Ureter (tissue), 1 donor: ENCODE data around the gene FBLN7. TPM values are rescaled to one million over a fixed set of nuclear protein-coding genes. Genes with fewer than 3 reads are reported as not detected.

ENCODE experiments used
- DNase-seq: peaks from one replicate; pipeline ENCODE4 v3.0.0-alpha.2; 2020; ENCODE audit warnings: low spot score
- total RNA-seq: library from RNA; stranded (reverse); gene quantifications from one replicate; pipeline ENCODE4 v1.2.4, GENCODE V29; 2023
- donor health status: DM: yes; HTN: yes; CAD: no.

FBLN7 gene
- total RNA-seq, 1 donor from 2014 or later, result 8.9 TPM

DNA sequence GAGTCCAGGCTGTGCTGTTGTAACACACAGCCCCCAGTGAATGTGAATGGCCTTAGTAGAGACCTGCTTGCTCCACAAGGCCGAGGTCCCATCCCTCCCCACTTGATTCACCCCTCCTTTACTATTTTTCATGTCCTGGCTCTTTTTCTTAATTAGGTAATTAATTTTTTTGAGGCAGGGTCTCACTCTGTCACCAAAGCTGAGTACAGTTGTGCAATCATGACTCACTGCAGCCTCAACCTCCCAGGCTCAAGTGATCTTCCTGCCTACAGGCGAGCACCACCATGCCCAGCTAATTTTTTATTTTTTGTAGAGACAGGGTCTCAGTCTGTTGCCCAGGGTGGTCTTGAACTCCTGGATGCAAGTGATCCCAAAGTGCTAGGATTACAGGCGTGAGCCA lies 19.3 kb downstream of the FBLN7 start:
- DNase-seq, result no peak

DNA sequence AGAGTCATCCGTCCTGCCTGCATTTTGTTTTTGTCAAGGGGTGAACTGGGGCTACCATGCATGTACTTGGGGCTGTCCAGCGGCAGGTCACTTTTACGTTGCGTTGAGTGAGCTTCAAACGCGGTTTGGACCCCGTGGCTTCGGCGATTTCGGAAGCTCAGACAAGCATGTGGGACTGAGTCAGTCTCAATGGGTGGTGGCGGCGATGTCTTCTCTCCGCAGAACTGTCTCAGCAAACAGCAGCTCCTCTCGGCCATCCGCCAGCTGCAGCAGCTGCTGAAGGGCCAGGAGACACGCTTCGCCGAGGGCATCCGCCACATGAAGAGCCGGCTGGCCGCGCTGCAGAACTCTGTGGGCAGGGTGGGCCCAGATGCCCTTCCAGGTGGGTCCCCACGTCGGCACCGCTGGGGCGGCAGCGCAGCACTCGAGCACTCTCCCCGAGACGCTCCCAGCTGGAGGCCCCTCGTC lies 21.3 kb downstream of the FBLN7 start:
- DNase-seq, result no peak

DNA sequence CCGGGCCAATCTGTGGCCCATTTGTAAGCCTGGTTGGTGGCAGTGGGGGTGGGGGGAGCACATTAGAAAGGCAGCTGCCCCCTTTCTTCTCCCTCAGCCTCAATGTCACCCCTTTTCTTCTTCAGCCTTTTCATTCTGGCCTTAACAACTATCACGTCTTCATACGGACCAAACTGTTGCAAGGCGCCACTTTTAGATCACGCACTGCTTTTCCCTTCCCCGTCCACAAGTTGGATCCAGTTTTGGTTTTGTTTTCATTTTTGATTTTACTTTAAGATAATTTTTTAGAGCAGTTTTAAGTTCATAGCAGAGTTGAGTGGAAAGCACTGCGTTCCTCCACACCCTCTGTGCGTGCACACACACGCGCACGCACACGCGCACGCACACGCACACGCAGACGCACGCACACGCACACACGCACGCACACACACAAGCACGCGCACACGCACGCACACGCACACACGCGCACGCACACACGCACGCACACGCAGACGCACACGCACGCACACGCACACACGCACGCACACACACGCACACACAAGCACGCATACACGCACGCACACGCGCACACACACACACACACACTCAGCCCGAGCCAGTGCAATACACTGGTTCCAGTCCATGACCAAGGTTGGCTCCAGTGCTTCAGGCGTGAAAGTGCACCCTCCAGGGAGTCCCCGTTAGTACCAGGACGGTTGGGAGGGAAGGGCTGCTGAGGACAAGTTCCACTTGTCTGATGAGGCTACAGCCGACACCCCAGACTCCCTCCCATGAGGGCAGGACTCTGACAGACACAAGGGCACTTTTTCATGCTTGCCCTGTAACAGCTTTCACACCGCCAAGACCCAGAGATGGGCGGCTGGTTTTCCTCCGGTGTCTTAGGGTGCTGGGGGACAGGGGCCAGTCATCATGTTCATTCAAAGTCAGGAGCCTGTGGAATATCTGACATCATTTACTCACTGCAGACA lies 22.4 kb downstream of the FBLN7 start:
- DNase-seq, result no peak

DNA sequence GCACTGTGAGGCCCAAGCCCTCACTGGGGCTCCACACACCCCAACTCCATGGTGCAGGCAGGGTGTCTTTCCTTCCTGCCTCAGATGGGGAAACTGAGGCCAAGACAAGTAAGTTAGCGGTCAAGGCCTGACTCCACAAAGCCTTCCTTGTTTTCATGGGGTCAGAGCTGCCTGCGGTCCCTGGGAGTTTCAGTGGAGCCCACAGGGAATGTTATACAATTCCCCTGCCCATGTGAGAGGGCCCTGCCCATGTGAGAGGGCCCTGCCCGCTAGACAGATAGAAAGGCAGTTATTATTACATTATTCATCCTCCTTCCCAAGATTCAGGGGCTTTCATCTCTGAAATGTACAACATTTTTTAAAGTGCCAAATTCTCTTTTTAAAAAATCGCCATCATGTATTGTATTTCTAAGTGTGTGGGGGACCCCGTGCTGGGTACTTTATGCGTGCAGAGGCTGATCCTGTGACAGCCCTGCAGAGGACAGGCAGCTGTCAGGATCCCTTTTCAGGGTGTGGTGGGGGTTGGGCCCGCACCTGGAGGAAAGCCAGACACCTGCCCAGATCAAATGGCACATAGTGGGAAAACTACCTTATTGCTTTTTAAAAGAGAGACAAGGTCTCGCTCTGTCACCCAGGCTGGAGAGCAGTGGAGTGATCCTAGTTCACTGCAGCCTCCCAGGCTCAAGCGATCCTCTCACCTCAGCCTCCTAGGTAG lies 23.4 kb downstream of the FBLN7 start:
- DNase-seq, result no peak

DNA sequence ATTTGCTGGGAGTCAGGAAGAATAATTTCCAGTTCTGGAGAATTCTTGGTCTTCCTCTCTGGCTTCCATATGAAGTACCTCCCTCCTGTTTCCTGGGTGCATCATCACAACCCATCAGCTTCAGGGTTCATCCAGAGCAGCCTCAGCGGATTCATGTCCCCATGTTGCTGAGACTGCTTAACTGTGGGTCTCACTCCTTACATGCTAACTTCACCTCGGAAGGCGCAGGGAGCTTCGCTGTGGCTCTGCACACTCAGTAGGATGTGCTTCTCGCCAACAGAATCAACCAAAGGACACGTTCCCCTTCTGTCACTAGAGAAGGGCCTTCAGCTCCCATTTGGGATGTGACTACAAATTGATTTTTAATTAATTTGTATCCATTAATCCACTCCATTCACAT lies 24.2 kb downstream of the FBLN7 start:
- no peak for DNase-seq

DNA sequence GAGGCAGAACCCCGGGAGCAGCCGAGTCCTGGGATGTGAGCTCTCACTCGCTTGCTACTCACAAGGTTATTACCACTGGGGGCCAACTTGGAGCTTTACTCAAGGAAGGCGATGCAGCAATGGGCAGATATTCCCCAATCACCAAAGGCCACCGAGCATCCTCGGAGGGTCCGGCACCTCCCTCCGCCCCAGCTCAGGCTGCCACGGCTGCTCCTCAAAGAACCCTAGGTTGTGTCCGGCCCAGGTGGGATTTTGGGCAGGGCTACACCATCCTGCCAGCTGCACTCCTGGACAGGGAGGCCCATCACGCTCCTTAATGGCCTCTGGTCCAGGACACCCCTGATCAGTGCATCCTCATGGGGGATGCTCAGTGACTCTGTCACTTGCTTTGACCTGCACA lies 24.8 kb downstream of the FBLN7 start:
- DNase-seq, result no peak

DNA sequence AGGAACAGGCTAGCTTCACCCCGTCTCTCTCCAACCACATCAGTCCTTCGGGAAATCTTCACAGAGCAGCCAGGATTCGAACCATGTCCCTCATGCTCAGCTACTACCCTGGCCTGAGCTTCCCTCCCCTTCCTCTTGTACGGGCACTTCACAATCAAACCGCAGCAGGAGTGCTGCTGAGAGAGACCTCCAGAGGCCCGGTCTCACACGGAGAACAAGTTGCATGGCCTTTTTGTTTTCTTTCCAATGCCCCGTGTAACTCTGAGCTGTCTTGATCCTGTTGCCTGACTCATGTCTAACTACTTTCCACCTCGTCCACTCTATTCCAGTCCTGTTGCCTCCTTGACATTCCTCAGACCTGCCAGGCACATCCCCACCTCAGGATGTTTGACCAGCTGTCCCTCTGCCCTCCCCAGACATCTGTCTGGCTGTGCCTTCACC lies 25.4 kb downstream of the FBLN7 start:
- no peak for DNase-seq

DNA sequence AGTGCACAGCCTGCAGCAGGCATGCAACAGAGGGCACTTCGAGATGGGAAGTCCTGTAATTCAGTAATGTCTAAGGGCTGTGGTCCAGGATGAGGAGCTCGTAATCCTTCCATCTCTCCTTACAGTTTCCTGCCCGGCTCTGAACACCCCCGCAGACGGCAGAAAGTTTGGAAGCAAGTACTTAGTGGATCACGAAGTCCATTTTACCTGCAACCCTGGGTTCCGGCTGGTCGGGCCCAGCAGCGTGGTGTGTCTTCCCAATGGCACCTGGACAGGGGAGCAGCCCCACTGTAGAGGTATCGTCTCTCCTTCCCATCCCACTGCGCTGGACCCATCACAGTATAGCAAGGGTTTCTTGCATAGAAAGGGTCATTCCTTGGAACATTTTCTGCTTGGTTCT lies 26.7 kb downstream of the FBLN7 start:
- no peak for DNase-seq

DNA sequence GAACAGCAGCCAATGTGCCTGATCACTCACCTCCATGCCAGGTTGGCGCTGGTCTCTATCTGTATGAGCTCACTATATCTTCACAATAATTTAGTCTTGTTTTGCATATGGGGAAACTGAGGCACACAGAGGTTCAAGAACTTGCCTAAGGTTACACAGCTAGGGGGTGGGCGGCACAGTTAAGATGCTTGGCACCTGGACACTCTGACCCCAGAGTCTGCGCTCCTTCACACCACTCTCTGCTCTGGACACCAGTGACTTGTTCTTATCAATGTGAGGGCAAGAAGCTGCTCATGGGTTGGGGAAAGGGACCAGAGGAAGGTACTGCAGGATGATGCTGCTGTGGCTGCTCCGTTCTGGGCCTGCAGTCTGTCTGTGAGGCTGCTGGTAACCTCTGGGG lies 27.1 kb downstream of the FBLN7 start:
- no peak for DNase-seq

DNA sequence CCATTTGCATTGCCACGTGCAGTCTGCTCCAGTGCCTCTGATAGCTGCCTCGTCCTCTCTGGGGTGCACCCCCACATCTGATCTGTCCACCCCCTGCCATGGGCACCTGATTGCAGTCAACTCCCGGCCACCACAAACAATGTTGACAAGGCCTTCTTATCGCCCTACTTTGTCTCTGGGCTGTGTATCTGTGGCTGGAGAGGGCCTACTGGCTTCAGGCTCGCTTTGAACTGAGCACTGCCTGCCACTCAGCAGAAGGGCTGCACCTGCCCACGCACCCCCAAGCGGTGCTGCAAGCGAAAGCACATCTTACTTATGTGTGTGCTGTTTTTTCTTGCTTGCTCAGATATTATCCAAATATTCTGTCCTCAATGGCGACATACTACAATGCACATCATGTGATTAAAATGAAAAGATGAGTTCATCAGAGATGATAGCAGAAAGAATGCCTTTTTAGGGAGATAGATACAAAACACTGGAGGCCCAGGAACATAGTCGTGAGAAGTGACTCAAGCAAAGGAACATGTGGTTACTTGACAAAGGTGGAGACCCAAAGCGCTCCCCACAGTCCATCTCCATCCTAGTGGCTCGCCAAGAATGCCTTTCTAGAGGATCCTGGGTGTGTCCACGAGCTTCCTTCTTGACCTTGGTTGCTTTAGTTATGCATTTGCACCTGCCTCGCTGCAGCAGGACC lies 28.8 kb downstream of the FBLN7 start:
- DNase-seq, result no peak

DNA sequence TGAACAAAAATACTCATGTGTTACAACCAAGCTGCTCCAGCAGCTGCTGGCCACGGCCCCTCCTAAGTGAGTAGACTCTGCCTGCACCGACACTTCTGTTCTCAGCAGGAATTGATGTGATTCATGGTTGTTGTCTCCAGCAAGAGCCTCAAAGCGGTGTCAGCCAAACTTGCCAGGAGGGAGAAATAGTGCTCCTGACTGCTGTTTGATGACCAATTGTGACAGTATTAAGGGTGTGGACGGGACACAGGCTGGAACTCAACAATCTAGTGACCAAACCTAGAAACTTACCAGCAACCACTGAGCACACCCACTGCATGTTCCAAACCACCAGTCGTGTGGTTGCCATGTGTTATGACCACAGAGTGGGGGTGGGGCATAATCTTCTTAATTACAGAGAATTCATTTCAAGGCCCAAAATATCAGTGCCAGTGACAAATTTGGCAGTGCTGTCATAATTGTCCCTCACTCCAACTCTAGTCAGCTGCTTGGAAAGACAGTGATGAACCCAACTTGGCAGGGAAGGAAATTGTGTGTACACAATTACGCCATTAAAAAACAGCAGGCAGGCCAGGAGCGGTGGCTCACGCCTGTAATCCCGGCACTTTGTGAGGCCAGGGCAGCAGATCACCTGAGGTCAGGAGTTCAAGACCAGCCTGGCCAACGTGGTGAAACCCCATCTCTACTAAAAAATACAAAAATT lies 30.4 kb downstream of the FBLN7 start:
- peak; percentile 12 for DNase-seq

DNA sequence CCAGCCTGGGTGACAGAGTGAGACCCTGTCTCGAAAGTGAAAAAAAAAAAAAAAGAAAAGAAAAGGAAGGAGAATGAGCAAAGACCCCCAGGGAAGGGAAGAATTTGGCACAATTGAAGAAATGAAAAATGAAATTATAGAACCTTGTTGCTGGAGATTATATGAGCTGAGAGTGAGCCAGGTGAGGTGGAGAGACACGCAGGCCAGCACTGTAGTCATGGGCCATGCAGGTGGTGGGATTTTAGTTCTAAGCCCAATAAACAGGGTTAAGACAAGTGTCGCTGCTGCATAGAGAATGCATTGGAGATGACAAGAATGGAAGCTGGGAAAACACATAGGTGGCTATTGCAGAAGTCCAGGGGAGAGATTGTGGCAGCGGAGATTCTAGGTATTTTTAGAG lies 32.3 kb downstream of the FBLN7 start:
- no peak for DNase-seq

DNA sequence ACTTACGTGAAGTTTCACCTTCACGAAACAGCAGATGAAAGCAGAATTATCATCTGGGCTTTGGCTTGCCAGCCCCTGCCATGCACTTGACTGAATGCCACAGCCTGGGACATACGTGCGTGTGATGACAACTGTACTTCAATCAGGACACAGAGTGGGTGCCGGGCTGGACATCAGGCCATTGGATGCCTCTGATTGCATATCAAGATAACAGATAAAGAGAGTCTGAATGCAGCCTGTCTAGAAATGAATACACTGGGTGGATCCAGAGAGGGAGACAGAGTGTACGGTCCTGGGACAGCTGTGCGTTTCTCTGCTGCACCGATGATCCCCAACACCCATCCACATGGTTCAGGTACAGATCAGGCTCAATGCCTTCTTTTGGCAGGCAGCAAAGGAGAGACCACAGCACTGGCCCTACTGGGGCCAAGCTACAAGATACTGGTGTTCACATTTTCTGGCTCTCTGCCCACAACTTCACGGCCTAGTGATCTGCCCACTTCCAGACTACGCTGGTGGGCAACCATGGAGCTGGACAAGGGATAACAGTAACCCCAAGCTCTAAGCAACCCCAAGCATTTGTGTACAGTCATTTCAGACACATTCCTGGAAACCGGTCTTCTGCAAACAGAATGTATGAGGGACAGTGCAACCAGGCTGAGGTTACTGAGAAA lies 35.6 kb downstream of the FBLN7 start:
- DNase-seq, result no peak

DNA sequence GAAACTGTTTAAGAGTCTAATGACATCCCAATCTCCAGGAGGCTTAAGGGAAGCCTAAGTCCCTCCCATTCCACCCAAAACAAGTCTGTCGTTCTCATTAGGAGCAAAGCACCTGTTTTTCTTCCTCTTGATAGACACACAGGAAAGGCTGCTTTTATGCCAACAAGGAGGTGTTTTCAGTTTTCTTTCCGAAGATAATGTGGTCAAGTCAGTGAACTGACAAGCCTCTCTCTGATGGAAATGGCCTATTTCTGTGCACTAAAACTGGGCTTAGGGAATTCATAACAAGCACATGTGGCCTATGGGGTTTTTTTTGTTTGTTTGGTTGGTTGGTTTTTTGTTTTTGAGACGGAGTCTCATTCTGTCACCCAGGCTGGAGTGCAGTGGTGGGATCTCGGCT lies 36.2 kb downstream of the FBLN7 start:
- DNase-seq, result no peak

DNA sequence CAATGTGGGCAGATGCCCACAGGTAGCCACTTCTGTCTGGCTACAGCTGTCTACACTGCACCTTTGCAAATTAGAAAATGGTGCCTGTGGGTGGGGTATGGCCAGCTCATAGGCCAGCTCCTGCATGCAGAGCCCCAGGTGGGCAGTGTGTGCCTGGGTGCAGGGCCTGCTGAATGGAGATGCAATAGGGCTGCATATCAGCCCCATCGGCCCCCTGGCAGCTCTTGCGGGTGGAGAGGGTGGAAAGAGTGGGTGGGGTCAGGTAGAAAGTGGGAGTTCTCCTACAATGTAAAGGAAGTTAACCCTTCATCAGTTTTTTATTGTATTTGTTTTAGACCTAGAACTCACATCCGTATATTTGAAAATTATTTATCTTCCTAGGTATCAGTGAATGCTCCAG lies 37.1 kb downstream of the FBLN7 start:
- DNase-seq, result no peak

DNA sequence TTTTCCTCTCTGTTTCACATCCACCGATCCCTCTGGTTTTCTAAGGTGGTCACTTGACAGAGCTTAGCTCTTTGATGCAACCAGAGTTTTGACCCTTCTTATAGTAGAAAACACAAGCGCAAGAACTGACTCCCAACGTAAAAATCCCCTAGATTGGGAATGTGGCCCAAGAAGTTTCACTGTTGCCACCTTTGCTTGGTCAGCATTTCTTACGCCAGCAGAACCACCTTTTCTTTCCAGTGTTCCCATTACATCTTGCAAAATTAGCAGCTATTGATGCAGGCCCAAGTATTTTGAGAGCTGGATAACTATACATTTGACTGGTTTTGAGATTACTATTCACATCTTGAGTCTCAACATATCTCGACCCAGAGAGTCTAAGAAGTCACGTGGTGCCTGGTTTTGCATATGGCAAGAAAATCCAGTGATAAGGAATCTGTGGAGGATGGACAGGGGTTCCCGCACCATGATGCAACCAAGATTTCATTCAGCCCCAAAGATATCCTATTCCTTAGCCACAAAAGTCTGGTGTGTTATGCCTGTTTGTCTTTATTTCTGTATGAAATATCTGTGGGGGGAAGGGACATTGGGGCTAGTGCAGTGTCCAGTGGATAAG lies 37.9 kb downstream of the FBLN7 start:
- no peak for DNase-seq

DNA sequence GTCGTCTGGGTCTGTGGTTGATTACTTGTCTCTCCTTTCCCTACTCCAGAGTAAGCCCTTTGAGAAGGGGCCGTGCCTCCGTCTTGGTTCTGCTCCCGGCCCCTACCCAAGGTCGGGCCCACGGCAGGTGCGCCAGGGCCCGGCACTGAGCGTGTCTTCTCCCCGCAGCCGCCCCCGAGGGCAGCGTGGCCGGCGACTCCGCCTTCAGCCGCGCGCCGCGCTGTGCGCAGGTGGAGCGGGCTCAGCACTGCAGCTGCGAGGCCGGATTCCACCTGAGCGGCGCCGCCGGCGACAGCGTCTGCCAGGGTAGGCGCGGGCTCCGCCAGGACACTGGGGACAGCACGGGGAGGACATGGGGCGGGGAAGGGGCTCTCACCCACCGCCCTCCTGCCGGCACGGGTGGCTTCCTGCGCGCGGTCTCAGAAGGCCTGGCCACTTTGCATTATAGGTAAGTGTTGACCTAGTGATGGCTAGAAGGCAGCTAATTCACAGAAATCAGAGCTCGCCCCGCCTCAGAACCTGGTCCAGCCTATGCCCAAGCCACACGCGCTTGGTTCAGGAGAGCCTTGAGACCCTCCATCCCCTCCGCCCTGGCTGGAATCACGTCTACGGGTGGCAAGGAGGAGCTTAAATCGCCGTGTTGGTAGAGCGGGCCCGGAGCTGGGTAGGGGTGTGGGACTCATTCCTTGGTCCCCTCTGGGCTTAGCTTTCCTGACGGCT lies 43.5 kb downstream of the FBLN7 start:
- no peak for DNase-seq

DNA sequence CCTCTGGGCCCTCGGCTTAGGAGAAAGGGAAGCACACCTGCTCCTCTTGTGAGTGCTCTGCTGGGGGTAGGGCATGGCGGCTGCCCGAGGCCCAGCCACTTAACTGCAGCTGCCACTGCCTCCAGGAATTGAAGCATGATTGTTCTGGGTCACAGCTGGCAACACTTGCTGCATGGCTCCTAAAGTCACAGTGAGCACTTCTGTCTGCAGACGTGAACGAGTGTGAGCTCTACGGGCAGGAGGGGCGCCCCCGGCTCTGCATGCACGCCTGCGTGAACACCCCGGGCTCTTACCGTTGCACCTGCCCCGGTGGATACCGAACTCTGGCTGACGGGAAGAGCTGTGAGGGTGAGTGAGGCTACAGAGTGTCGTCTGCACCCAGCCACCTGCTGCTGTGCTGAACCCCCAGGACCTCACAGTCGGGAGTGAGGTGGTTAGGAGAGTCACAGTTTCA lies 44.4 kb downstream of the FBLN7 start:
- DNase-seq, result no peak

DNA sequence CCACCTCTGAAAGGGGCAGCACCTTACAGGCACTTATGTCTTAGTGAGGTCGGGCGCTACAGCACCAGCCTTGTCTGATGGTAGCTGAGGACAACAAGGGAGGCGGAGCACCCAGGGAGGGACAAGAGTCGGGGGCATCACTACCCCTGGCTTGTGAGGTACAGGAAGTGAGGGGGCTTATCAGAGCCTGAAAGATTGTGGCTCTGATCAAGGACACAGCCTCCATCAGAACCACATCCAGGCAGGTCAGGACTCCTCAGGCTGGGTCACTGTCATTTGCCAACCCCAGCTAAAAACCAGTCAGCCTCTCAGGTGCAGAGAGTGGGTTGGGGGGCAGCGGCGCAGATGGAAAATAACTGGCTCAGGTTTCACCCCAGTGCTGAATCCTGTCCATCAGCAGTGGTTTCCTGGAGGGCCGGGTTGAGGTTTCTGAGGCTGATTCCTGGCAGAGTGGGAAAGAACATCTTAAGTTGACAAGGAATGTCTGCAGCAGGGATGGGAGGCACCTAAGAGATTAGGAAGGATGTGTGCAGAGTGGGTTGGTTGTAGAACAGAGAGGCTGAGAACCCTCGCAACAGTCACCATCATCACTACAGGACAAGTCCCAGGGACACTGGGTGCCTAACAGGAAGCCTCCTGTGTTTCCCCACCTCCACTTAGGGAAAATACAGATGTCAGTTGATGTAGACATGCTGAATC lies 45.3 kb downstream of the FBLN7 start:
- DNase-seq, result no peak
